NT2/D1 (cell line): ENCODE results near the gene BHLHE41.

Experiments
- DNase-seq: peaks from one replicate; pipeline ENCODE4 v3.0.0-alpha.2; 2011; ENCODE audit warnings: low read depth, low spot score
- H3K27me3 ChIP-seq: 2 replicates; pipeline ENCODE4 v1.6.0; 2011; ENCODE audit warnings: mild to moderate bottlenecking; ENCODE audit not compliant: insufficient read length, insufficient read depth
- H3K36me3 ChIP-seq: 2 replicates; pipeline ENCODE4 v1.6.1; 2011; ENCODE audit warnings: mild to moderate bottlenecking, low read length, mixed read lengths; ENCODE audit not compliant: insufficient read depth, insufficient read length
- H3K4me1 ChIP-seq: 2 replicates; pipeline ENCODE4 v1.5.1; 2011; ENCODE audit not compliant: insufficient read depth, insufficient read length
- H3K4me3 ChIP-seq: 2 replicates; pipeline ENCODE4 v1.5.1; 2011; ENCODE audit warnings: low read depth; ENCODE audit not compliant: insufficient read length
- H3K9ac ChIP-seq: 2 replicates; pipeline ENCODE4 v1.6.0; 2011; ENCODE audit warnings: low read depth; ENCODE audit not compliant: insufficient read length
- H3K9me3 ChIP-seq: 2 replicates; pipeline ENCODE4 v1.5.1; 2011; ENCODE audit warnings: mild to moderate bottlenecking, low read length; ENCODE audit not compliant: insufficient read depth
- SUZ12 ChIP-seq: IDR thresholded peaks from 2 replicates; pipeline ENCODE4 v1.6.1; 2011; ENCODE audit not compliant: insufficient read length, insufficient read depth; ENCODE audit errors: extremely low read depth
- YY1 ChIP-seq: IDR thresholded peaks from 2 replicates; pipeline ENCODE4 v1.6.1; 2011; ENCODE audit not compliant: insufficient read length, insufficient read depth
- ZNF274 ChIP-seq: IDR thresholded peaks from 2 replicates; pipeline ENCODE4 v1.6.1; 2011; ENCODE audit warnings: mild to moderate bottlenecking, low read depth, low read length

Gene BHLHE41

GRCh38 chr12:26125400-26126339, 833 bp upstream of the BHLHE41 start:
- Histone ChIP-seq H3K4me1 (peaks cover 8% of the 10 kb centered on the region), H3K9ac (peak overlapping the region; percentile 71), H3K9me3 (no peaks in the 10 kb centered on the region), H3K36me3 (no peaks in the 10 kb centered on the region), H3K4me3 (peak overlapping the region; percentile 65), H3K27me3 (peaks cover 85% of the 10 kb centered on the region)
- TF ChIP-seq ZNF274: no peak
- TF ChIP-seq SUZ12: peak; percentile 8
- DNase-seq: peak; percentile 81

DNA sequence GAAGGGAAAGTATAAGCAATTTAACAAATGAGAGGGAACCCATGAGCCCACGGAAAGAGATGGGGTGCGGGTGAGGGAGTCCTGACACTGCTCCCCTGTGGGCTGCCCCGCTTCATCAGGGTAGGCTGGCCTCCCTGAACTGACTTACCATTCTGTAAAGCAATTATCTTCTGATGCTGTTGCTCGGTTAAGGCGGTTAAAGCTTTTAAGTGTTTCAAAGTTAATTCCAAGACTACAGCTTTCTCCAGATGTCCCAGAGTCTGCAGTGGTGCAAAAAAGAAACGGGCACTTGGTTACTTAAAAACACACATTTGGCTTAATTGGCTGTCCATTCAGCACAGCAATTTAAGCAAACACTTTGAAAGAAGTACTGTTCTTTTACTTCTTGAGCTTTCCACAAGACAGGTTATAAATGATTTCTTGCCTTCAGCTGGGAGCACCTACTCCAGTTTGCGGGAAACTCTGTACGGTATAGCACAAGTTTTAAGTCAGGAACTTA, 1.3 kb downstream of the BHLHE41 start:
- Histone ChIP-seq H3K9me3 (no peaks in the 10 kb centered on the region), H3K27me3 (peaks cover 83% of the 10 kb centered on the region), H3K4me1 (peaks cover 8% of the 10 kb centered on the region), H3K36me3 (no peaks in the 10 kb centered on the region), H3K4me3 (peak overlapping the region; percentile 53), H3K9ac (no peak overlapping the region)
- peak; percentile 64 for TF ChIP-seq SUZ12
- no peak for TF ChIP-seq YY1
- TF ChIP-seq ZNF274: no peak
- no peak for DNase-seq

DNA sequence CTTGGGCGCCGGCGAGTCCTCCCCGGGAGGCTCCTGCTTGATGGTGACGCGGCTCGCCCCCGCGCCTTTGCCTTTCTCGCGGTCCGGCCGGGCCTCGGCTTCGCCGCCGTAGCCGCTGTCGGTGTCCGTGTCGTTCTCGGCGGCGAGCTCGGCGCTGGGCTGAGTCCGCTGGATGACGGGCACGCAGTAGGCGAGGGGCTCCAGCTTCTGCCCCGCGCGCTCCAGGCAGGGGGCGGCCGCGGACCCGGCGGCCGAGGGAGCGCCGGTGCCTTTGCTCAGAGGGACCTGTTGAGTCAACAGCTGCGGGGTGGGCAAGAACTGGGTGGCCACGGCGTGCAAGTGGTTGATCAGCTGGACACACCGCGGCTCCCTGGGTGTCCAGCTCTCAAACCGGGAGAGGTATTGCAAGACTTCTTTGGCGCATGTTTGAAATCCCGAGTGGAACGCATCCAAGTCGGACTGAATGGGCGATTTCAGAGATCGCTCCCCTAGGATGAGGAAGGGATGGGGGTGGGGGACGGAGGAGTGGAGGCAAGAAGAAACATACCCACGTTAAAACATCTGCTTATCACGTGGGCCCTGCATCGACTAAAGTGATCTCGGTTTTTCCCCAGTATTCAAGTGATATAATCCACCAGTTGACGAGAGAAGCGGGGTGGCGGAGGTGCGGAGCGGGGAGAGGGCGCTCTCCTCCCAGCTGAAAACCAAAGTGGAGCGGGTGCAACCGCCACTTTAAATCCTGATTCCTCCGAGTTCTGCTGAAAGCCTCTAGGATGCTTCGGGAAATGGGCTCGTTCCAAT, 2.0 kb downstream of the BHLHE41 start:
- H3K36me3 ChIP-seq: no peaks in the 10 kb centered on the region
- peaks cover 8% of the 10 kb centered on the region for H3K4me1 ChIP-seq
- no peaks in the 10 kb centered on the region for H3K9me3 ChIP-seq
- TF ChIP-seq YY1: no peak
- TF ChIP-seq SUZ12: peak; percentile 69
- peaks cover 76% of the 10 kb centered on the region for H3K27me3 ChIP-seq
- peak overlapping the region; percentile 53 for H3K4me3 ChIP-seq
- peak; percentile 62 for DNase-seq
- H3K9ac ChIP-seq: peak overlapping the region; percentile 78

DNA sequence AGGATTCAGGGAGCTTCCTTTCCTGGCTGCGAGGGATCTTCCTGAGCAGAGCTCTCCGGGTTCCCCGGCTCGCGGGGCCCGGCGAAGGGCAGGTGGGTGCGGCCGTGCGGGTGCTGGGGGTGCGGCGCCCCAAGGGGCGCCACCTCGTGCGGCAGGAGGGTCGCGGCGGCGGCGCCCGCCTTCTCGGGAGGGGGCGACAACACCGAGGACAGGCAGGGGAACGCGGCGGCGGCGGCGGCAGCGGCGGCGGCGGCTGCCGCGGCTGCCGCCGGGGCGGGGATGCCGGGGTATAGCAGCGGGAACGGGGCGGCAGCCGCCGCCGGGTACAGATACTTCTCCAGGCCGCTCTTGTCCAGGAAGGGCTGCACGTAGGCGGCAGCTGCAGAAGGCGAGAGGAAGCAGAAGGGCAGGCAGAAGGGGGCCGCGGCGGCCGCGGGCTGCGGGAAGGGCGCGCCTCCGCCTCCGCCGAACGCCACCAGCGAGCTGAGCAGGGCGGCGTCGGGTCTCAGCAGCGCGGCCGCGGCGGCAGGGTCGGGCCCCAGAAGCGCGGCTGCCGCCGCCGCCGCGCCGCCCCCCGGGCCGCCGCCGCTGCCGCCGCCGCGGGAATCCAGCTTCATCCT, 2.7 kb downstream of the BHLHE41 start:
- TF ChIP-seq ZNF274 (no peak), SUZ12 (peak; percentile 35)
- Histone ChIP-seq H3K9ac (peak overlapping the region; percentile 78), H3K4me3 (peak overlapping the region; percentile 53), H3K36me3 (no peaks in the 10 kb centered on the region), H3K4me1 (peaks cover 8% of the 10 kb centered on the region), H3K27me3 (peaks cover 69% of the 10 kb centered on the region), H3K9me3 (no peaks in the 10 kb centered on the region)
- DNase-seq: no peak

DNA sequence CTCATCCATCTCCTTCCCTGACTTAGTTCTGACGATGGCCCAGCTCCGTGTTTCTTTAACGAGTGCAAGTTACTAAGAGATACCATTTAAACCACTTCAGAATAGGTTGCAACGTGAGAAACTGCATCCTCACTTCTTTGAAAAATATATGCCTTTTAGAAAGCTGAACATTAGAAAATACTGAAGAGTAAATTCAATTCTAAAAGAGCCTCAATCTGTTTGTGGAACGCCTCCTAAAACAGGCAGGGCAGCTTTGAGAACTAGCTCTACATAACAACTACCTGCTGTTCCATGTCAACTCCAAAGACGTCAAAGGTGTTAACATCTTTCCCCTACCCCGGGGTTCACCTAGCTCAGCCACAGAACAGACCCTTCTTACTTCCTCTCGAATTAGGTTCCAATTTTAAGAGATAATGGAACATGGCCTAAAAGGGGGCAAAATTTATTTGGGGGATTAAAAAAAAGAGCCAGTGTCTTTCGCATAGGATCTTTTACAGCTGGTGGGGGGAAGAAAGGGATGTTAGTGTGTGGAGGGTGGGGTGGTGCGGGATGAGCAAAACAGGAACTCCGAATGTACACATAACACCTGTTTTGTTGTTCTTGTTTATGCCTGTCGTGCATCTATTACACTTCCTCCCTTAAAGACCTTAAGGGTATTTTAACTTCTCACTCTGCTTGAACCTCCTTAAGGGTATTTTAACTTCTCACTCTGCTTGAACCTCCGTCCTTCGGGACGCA, 3.3 kb downstream of the BHLHE41 start:
- peak overlapping the region; percentile 78 for H3K9ac ChIP-seq
- TF ChIP-seq ZNF274: no peak
- no peak for TF ChIP-seq YY1
- peak; percentile 95 for TF ChIP-seq SUZ12
- peaks cover 8% of the 10 kb centered on the region for H3K4me1 ChIP-seq
- H3K4me3 ChIP-seq: peak overlapping the region; percentile 53
- DNase-seq: no peak
- no peaks in the 10 kb centered on the region for H3K36me3 ChIP-seq
- peaks cover 66% of the 10 kb centered on the region for H3K27me3 ChIP-seq
- no peaks in the 10 kb centered on the region for H3K9me3 ChIP-seq

GRCh38 chr12:26120561-26121274, 4.1 kb downstream of the BHLHE41 start:
- H3K27me3 ChIP-seq: peaks cover 72% of the 10 kb centered on the region
- H3K4me3 ChIP-seq: no peak overlapping the region
- DNase-seq: no peak
- TF ChIP-seq ZNF274: no peak
- TF ChIP-seq SUZ12: no peak
- TF ChIP-seq YY1: no peak
- no peaks in the 10 kb centered on the region for H3K9me3 ChIP-seq
- no peak overlapping the region for H3K9ac ChIP-seq
- H3K4me1 ChIP-seq: peaks cover 8% of the 10 kb centered on the region
- H3K36me3 ChIP-seq: no peaks in the 10 kb centered on the region
